Esophagus muscularis mucosa (tissue), 3 donors: ENCODE measurements around the gene ADK.

ENCODE experiments used
- CTCF ChIP-seq, 3 experiments: fragments of 200-600 bp in 2 of 3; fragments of 450-650 bp in 1 of 3; sonication (generic) in 2 of 3; IDR thresholded peaks; one replicate each; pipeline ENCODE4 v1.5.1; 2017 to 2019; ENCODE audit warnings: antibody characterized with exemption in 3 of 3, mild to moderate bottlenecking in 2 of 3, moderate library complexity in 1 of 3
- POLR2A ChIP-seq: fragments of 450-650 bp; IDR thresholded peaks from one replicate; pipeline ENCODE4 v1.6.1; 2017; ENCODE audit warnings: antibody characterized with exemption, moderate library complexity, mild to moderate bottlenecking, low read depth
- POLR2AphosphoS5 ChIP-seq, 2 donors: sonication (generic); formaldehyde crosslinking; IDR thresholded peaks; one replicate each; pipeline ENCODE4 v1.6.1; 2017; ENCODE audit warnings: antibody characterized with exemption in 2 of 2

- TF ChIP-seq CTCF (IDR thresholded peaks at IDR 0.05) = no peak
- no peak for TF ChIP-seq POLR2A
- no peak for TF ChIP-seq POLR2AphosphoS5 (IDR thresholded peaks at IDR 0.05)
These were observed 511.6 kb downstream of the ADK start for GRCh38 chr10:74662635-74663034.
